NCI-H2081 treated with DMSO at 0.1 percent for 48 hours (cell line): Measurements from ENCODE around the gene ACAA2.
"Not testable (repeated sequence)": the region's sequence is repeated elsewhere in the genome, so short reads cannot be mapped to it uniquely, and the experiment has no call there.

Experiments used
- DNase-seq: peaks from one replicate; lab custom pipeline; 2025; lab: John Stamatoyannopoulos, UW

The ACAA2 gene

DNA sequence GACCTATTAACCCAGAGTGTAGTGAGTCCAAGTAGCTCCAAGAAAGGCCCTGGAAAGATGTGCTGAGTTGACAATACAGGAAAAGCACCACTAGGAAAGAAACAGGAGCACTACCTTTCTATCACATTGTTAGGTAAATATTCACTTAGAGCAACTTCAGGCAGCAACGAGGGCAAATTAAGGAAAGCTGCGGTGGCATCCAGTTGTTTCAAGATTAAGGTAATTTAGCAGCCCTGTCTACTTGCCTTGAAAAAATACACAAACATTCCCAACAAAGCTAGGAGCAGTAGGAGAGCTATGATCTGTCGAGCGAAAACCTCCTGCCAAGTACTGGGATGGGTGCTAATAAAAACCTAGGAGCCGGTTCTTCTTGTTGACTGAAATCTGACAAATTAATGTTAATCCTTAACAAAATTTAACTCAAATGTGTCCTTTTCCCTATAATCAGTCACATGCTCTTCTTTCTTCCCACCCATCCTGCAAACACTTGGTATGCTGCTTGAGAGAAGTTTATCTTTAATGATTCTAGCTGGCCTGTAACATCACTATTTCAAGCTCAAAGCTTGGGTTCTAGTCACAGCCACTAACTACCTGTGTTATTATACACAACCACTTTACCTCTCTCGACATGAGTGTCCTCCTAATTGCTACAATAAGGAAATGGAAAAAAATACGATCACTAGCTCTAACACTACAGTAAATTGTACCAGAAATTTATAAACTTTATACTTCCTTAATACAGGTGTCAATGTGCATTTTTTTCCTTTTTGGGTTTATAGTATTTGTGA lies 2.0 kb downstream of the ACAA2 start:
- DNase-seq: no peak

DNA sequence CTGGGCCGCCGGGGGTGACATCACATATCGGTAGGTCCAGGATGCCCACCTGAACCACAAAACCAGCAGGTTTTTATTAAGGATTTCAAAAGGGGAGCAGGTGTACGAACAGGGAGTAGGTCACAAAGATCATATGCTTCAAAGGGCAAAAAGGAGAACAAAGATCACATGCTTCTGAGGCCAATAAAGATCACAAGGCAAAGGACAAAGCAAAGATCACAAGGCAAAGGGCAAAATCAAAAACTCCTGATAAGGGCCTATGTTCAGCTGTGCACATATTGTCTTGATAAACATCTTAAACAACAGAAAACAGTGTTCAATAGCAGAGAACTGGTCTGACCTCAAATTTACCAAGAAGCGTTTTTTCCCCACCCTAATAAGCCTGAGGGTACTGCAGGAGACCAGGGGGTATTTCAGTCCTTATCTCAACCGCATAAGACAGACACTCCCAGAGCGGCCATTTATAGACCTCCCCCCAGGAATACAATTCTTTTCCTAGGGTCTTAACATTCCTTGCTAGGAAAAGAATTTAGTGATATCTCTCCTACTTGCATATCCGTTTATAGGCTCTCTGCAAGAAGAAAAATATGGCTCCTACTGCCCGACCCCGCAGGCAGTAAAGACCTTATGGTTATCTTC lies 4.7 kb downstream of the ACAA2 start:
- not testable (repeated sequence) for DNase-seq

DNA sequence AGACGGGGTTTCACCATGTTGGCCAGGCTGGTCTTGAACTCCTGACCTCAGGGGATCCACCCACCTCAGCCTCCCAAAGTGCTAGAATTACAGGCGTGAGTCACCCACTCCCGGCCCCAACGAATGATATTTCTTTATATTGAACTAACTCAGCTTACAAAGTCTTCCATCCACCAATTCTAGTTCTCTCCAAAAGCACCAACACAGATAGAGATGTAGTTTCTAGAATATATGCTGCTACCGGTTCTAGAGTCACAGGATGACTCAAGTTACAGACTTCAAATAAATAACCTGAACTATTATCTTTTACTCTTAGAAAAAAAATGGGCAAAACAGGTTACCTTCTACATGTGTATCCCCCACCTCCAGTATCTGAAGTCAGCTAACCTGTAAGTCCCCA lies 9.2 kb downstream of the ACAA2 start:
- DNase-seq: no peak

DNA sequence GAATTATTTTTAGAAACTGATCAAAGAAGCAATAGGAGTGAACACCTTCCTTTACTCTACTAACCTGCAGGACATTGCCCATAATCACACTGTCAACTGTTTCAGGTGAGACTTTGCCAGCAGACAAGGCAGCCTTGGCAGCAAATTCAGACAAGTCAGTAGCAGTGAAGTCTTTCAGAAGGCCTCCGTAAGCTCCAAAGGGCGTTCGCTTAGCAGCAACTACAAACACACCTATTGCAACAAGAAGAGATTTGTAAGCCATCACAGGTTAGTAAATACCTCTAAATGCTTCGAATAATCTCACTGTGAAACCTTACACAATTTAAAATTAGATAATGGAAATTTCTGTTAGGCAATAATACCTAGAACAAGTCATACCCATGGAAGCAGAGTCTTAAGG lies 10.7 kb downstream of the ACAA2 start:
- no peak for DNase-seq

DNA sequence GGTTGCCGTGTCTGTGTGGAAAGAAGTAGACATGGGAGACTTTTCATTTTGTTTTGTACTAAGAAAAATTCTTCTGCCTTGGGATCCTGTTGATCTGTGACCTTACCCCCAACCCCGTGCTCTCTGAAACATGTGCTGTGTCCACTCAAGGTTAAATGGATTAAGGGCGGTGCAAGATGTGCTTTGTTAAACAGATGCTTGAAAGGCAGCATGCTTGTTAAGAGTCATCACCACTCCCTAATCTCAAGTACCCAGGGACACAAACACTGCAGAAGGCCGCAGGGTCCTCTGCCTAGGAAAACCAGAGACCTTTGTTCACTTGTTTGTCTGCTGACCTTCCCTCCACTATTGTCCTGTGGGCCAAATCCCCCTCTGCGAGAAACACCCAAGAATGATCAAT lies 12.8 kb downstream of the ACAA2 start:
- DNase-seq: not testable (repeated sequence)

DNA sequence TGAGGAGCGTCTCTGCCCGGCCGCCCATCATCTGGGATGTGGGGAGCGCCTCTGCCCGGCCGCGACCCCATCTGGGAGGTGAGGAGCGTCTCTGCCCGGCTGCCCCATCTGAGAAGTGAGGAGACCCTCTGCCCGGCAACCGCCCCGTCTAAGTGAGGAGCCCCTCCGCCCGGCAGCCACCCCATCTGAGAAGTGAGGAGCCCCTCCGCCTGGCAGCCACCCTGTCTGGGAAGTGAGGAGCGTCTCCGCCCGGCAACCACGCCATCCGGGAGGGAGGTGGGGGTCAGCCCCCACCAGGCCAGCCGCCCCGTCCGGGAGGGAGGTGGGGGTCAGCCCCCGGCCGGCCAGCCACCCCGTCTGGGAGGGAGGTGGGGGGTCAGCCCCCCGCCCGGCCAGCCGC lies 13.5 kb downstream of the ACAA2 start:
- DNase-seq: not testable (repeated sequence)

DNA sequence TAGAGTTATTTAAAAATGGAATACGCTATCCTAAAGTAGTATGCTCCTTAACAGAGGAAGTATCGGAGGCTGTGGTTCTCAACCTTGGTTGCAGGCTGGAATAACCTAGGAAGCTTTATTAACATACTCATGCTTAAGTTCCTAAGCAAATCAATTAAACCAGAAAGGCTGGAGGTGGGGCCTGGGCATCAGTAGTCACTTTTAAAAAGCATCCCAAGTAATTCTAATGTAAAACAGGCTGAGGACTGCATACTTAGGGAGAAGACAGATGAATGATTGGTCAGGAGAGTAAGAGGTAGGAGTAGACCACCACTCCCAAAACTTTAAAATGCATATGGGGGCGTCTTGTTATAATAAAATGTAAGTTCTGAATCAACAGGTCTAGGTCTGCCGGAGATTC lies 15.3 kb downstream of the ACAA2 start:
- no peak for DNase-seq

DNA sequence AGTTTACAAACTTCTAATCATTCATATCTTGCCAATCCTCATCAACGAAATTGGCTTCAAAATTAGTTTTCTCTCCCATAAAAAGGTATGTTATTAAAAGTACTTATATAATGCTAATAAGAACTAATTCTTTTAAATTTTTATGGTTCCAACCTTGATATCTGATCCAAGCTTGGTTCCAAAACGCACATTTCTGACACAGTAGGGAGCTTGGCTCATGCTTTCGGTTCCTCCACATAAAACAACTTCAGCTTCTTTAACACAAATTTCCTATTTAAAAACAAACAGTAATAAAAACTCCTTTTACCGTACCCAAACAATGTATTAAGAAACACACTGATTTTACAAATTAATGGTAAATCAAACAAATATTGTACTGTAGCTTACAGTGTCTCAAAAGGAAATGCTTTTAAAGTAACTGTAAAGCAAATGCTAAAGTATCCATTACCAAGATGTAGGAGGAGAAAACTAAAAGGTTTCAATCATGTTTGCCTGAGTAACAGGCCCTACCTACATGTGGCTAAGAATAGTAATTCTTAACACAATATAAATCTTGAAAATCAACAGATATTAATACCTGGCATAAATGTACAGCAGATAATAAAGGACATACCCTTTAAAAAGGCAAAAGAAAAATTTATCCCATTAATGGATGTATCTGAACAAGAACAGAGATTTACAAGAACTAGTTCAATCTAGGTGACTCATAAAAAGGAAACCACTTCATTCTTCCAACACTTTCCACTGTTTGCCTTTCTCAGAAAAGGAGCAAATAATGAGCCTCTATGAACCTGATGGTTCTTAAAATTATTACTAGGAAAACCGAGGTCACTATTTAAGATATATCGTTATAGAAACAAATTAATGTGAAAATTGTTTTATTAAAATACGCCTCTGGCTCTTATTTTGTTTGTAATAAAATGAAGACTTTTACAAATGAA lies 17.5 kb downstream of the ACAA2 start:
- no peak for DNase-seq

DNA sequence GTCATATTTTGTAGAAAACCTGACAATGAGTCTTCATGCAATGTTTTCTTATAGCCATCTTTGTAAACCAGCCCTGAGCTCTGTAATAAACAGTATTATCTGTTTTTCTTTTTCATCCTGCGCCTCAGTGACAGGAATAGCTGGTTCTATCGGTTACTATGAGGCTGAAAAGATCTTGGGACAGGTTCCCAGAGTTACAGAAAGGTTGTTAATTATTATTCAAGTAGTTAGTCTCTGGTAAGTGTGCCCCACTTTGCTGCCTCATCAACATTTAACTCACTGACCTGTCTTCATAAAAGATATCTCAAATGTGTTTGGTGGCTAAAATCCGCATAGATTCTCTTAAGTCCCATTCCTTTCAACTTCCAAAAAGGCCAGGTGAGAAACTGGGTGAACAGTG lies 18.6 kb downstream of the ACAA2 start:
- DNase-seq: no peak

DNA sequence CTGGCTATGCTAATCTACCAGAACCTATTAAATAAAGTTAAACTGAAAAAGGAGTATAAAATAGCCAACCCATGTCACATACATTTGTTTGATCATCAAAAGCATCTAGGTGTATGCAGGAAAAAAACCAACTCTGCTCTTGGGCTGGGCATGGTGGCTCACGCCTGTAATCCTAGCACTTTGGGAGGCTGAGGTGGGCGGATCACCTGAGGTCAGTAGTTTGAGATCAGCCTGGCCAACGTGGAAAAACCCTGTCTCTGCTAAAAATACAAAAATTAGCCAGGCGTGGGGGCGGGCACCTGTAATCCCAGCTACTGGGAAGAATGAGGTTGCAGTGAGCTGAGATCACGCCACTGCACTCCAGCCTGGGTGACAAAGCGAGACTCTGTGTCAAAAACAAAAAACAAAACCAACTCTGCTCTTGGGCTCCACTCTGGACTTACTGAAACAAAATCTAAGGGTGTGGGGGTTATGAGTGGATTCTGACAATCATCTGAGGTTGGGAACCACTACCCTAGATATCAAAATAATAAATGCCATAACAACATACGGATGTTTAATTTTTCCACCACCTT lies 23.7 kb downstream of the ACAA2 start:
- not testable (repeated sequence) for DNase-seq

DNA sequence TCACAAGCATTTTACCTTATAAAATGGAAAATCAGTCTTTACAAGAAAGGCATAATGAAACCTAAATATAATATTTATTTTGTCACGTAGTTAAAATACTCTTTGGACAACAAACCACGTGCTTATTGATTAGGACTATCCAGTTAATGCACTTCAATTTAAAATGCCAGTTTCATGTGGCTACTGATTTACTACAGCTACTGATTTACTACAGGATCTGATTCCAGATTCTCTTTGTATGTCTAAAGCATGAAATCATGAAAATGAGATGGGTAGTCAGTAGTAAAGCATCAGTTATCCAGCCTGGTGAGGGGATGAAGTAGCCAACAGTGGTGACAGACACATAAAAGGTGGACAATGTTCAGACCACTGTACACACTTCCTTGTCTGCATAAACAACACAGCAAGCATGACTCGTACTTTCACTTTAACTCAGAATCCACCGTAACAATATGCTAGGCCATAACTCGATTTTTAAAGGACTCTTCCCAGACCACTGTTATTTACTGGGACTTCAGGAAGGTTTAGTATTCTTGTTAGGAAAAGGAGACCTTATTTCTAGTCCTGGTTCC lies 24.9 kb downstream of the ACAA2 start:
- no peak for DNase-seq

DNA sequence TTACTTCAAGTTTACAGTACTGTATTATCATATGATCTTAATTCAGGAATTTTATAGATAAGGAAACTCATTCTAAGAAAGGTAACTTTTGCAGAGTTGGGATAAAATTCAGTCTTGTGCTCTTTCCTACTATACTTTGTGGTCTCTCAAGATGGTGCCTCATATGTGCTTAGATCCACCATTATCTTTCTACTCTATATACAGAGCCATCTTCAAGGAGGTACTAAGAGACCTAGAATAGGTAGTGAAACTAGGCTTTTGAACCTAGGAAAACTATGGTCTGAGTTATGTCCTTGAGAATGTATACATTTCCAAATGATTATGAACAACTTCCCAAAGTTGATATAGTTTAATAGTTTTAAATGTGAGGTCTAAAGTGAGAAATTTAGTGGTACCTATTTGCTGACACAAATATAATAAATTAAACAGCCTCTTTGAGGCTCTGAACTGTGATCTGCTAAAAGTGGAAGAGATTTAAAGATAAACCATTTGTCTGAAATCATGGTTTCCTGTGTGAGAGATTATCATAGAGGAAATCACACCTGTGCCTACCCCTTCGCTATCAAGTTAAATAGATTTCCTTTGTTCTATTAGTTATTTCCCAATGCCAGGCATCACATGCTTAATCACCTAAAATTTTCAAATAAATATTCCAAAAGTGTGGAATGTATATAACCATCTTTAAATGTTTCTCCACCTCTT lies 27.2 kb downstream of the ACAA2 start:
- no peak for DNase-seq

DNA sequence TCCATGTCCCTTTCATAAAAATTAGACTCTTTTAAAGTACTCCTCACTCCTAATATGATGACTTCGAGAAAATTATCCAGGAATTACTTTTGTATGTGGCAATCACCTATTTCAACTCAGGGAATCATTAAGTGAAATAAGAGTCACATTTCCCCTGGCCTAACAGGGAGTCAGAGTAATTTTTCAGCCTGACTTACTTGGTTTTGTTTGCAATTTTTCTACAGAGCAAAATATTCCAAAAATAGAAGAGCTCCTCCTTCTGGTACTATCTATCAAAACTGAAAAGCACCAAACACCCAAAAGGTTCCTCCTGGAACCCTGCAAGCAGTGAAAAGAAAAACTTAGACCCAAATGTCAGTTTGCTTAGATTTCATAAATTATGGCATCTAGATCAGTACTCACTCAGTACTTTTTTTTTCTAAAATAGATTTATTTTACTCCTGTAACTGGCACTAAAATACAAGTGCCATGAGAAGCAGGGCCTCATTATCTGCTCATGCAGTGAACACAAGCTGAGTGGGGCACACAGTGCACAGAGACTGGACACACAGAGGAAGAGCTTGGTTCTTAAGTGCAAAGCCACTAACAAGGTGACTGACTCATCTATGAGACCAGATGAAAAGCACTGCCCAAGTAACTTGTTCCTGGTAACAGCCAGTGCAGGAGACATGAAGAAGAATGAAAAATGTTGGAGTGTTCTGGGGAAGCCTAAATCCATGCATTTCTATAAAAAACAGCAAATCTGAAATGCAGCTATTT lies 28.7 kb downstream of the ACAA2 start:
- DNase-seq: no peak

DNA sequence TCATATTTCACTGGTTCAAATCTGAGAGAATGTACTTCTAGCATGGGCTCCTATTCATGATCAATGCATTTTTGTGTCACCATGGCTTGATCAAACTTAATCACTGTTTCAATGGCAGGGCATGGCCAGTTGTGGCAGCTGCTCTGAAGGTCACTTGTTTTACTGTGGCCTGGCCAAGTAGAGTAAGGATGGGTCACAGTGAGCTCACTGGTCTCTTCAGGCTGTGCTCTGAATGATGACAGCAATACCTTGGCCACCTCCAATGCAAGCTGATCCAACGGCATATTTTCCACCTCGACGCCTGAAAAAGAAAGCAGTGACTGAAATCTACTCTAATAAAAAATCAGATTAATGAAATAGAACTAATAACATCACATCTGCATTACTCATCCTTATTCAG lies 29.7 kb downstream of the ACAA2 start:
- not testable (repeated sequence) for DNase-seq

DNA sequence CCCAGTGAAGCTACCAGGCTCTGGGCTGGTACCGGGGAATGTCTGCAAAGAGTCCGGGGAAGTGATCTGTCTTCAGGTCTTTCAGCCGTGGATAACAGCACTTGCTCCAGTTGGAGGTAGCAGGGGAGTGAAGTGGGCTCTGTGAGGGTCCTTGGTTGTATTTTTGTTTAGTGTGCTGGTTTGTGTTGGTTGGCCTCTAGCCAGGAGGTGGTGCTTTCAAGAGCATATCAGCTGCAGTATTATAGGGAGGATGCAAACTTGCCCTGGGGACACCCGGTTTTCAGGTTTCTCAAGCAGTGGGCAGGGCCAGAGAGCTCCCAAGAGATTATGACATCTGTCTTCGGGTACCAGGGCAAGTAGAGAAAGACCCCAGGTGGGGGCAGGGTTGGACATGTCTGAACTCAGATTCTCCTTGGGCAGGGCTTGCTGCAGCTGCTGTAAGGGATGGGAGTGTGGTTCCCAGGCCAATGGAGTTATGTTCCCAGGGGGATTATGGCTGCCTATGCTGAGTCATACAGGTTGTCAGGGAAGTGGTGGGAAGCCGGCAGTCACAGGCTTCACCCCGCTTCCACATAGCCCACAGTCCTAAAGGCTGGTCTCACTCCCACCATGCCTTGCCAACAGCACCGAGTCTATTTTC lies 34.4 kb downstream of the ACAA2 start:
- no peak for DNase-seq

DNA sequence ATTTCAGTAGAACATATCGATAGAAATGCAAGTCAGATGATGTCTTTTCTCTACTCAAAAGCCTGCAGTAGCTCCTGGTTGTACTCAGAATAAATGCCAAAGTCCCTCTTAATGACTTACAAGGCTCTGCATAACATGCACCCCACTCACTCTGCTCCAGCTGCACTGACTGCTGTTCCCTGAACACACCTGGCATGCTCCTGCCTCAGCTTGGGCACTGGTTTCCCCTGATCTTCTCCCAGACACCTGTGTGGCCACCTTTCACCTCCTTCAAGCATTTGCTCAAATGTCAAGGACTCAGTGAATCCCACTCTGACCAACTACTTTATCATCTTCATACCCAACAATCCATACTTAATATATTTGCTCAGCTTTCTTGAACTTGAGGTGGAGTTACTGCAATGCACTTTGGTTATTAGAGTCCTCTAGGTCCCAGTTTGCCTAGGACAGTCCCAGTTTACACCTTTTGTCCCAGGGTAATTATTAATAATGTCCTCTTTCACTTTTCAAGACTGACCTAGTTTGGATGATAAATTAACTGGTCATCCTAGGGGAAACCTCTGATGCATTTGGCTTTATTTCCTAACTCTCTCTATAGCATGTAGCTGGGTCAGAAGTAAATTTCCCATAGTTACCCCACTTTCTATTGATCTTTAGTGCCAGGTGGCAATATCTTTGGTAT lies 44.1 kb downstream of the ACAA2 start:
- no peak for DNase-seq

DNA sequence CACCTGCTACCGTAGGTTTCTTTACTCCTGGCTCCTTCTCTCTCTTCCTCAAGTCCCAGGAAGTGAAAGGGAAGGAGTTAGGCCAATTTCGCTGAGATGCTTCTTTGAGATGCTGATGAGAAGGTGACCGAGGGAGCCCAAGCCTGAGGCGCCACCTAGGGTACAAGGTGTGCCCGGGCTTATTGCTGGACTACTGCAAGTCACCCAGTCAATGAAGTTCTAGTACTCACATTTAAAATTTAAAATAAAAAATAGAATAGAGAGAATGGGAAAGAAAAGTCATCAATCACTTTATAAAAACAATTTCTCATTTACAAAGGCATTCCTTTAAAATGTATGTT lies 45.3 kb downstream of the ACAA2 start:
- no peak for DNase-seq

DNA sequence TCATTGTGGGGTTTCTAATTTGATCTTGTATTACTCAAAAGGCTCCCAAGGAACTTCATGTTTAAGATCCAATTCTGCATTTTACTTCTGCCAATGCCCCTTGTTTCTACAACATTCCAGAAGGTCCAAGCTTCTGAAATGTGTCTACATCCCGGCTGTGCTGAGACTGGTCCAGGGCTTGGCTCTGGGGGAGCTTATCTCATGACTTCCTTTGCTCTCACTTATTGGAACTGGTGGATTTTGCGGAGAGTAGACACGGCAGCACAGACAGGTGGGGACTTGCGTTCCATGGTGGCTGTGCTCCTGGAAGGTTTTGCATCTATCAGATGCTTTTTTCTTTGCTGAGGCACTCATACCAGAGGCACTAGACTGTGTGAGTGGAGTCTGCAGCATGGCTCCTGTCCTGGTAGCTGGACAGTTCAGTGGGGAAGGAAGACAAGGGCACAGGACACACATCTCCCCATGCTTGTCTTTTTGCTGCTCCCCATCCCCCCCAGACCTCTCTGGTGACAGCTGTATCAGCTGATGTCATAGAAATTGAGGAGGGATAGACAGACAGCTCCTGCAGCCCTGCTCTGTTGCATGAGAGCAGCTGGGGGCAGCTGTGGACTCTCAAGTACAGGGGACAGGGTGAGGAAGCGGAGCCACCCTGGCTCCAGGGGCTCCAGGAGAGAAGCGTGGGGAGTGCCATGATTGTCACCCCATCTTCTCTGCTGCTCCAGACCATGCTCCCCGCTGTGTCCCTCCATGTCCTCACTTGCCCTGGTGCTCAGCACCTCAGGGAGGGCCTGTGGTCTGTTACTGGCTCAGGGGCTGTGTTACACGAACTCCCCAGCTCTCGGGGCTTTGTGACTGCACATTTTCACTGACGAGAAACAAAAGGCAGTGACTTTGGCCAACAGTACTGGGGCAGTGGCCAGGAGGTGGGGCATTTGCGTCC lies 46.0 kb downstream of the ACAA2 start:
- DNase-seq: no peak
